ENCODE measurements around the gene ORAI3.
A peak's percentile ranks its signal among the peaks of the same experiment; 100 is the strongest.

DNA sequence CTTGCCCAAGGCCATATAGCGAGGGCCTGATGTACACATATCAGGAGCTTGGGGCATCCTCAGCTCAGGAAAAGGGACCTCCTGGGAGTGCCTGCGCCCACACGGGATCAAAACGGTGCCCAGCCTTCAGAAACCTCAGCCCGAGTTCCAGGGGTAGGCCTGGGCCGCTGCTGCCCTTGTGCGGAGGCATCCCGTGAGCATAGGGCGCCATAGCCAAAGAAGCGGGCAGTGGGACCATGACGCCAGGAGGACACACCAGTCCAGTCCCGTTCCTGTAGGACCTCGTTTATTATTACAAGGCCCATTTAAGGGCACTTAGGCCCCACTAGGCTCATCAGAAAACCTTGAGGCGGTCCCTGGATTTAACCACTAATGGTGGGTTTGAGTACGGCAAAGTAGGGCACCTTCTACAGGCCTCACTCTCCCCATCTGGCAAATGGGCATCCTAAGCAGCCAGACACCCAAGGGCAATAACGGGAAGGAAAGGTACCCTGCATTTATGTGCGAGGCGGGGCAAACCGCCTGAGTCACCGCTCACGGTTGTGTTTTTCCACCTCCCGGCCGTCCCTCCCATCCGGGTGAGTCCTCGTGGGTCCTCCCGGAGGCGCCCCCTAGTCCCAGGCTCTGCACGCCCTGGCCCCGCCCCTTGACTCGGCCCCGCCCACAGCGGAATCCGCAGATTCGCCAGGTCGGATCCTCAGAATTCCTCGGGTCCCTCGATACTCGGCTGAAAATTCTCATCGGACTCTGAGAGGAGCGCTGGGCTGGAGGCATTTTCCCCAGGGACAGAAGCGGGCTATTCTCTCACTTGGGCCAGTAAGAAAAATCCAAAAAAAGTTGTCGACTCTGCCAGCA is 8.0 kb downstream of the ORAI3 start:
- TF ChIP-seq, protein P1, sequence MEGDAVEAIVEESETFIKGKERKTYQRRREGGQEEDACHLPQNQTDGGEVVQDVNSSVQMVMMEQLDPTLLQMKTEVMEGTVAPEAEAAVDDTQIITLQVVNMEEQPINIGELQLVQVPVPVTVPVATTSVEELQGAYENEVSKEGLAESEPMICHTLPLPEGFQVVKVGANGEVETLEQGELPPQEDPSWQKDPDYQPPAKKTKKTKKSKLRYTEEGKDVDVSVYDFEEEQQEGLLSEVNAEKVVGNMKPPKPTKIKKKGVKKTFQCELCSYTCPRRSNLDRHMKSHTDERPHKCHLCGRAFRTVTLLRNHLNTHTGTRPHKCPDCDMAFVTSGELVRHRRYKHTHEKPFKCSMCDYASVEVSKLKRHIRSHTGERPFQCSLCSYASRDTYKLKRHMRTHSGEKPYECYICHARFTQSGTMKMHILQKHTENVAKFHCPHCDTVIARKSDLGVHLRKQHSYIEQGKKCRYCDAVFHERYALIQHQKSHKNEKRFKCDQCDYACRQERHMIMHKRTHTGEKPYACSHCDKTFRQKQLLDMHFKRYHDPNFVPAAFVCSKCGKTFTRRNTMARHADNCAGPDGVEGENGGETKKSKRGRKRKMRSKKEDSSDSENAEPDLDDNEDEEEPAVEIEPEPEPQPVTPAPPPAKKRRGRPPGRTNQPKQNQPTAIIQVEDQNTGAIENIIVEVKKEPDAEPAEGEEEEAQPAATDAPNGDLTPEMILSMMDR (CRISPR knock-in tag; IDR thresholded peaks at IDR 0.05), result peak; percentile 80
- TF ChIP-seq, protein P2, sequence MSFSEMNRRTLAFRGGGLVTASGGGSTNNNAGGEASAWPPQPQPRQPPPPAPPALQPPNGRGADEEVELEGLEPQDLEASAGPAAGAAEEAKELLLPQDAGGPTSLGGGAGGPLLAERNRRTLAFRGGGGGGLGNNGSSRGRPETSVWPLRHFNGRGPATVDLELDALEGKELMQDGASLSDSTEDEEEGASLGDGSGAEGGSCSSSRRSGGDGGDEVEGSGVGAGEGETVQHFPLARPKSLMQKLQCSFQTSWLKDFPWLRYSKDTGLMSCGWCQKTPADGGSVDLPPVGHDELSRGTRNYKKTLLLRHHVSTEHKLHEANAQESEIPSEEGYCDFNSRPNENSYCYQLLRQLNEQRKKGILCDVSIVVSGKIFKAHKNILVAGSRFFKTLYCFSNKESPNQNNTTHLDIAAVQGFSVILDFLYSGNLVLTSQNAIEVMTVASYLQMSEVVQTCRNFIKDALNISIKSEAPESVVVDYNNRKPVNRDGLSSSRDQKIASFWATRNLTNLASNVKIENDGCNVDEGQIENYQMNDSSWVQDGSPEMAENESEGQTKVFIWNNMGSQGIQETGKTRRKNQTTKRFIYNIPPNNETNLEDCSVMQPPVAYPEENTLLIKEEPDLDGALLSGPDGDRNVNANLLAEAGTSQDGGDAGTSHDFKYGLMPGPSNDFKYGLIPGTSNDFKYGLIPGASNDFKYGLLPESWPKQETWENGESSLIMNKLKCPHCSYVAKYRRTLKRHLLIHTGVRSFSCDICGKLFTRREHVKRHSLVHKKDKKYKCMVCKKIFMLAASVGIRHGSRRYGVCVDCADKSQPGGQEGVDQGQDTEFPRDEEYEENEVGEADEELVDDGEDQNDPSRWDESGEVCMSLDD (CRISPR knock-in tag; IDR thresholded peaks at IDR 0.05; ENCODE audit: borderline replicate concordance), result peak; percentile 66; the same call in 1 of the 2 replicates
- TF ChIP-seq FOXK2 (IDR thresholded peaks at IDR 0.05) (no peak), RFX5 (IDR thresholded peaks at IDR 0.05; ENCODE audit: low read depth, low read length) (no peak), ZNF274 (CRISPR knock-in tag; IDR thresholded peaks at IDR 0.05) (peak; percentile 18; the same call in 1 of the 2 replicates), POLR2AphosphoS5 (IDR thresholded peaks at IDR 0.05; ENCODE audit: low read depth, low read length) (peak; percentile 53), ZNF709 (CRISPR knock-in tag; IDR thresholded peaks at IDR 0.05) (no peak), TCF7 (IDR thresholded peaks at IDR 0.05; ENCODE audit: low read depth) (no peak), ZNF335 (CRISPR knock-in tag; IDR thresholded peaks at IDR 0.05) (no peak; the same call in 1 of the 2 replicates), SP2 (CRISPR knock-in tag; IDR thresholded peaks at IDR 0.05) (no peak)
- TF ChIP-seq, protein P3, sequence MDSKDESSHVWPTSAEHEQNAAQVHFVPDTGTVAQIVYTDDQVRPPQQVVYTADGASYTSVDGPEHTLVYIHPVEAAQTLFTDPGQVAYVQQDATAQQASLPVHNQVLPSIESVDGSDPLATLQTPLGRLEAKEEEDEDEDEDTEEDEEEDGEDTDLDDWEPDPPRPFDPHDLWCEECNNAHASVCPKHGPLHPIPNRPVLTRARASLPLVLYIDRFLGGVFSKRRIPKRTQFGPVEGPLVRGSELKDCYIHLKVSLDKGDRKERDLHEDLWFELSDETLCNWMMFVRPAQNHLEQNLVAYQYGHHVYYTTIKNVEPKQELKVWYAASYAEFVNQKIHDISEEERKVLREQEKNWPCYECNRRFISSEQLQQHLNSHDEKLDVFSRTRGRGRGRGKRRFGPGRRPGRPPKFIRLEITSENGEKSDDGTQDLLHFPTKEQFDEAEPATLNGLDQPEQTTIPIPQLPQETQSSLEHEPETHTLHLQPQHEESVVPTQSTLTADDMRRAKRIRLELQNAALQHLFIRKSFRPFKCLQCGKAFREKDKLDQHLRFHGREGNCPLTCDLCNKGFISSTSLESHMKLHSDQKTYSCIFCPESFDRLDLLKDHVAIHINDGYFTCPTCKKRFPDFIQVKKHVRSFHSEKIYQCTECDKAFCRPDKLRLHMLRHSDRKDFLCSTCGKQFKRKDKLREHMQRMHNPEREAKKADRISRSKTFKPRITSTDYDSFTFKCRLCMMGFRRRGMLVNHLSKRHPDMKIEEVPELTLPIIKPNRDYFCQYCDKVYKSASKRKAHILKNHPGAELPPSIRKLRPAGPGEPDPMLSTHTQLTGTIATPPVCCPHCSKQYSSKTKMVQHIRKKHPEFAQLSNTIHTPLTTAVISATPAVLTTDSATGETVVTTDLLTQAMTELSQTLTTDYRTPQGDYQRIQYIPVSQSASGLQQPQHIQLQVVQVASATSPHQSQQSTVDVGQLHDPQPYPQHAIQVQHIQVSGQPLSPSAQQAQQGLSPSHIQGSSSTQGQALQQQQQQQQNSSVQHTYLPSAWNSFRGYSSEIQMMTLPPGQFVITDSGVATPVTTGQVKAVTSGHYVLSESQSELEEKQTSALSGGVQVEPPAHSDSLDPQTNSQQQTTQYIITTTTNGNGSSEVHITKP (CRISPR knock-in tag; IDR thresholded peaks at IDR 0.05; ENCODE audit: low read depth), result no peak; the same call in none of the 2 replicates
- TF ChIP-seq, protein P4, sequence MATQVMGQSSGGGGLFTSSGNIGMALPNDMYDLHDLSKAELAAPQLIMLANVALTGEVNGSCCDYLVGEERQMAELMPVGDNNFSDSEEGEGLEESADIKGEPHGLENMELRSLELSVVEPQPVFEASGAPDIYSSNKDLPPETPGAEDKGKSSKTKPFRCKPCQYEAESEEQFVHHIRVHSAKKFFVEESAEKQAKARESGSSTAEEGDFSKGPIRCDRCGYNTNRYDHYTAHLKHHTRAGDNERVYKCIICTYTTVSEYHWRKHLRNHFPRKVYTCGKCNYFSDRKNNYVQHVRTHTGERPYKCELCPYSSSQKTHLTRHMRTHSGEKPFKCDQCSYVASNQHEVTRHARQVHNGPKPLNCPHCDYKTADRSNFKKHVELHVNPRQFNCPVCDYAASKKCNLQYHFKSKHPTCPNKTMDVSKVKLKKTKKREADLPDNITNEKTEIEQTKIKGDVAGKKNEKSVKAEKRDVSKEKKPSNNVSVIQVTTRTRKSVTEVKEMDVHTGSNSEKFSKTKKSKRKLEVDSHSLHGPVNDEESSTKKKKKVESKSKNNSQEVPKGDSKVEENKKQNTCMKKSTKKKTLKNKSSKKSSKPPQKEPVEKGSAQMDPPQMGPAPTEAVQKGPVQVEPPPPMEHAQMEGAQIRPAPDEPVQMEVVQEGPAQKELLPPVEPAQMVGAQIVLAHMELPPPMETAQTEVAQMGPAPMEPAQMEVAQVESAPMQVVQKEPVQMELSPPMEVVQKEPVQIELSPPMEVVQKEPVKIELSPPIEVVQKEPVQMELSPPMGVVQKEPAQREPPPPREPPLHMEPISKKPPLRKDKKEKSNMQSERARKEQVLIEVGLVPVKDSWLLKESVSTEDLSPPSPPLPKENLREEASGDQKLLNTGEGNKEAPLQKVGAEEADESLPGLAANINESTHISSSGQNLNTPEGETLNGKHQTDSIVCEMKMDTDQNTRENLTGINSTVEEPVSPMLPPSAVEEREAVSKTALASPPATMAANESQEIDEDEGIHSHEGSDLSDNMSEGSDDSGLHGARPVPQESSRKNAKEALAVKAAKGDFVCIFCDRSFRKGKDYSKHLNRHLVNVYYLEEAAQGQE (IDR thresholded peaks at IDR 0.05; ENCODE audit: borderline replicate concordance in 1 of 2, low read depth in 1 of 2, low read length in 2 of 2), result no peak
